GM13976 (cell line): ENCODE measurements around the gene RASEF.

ENCODE experiments used
- DNase-seq: peaks from one replicate; pipeline ENCODE4 v3.0.0; 2012; ENCODE audit warnings: low spot score
- CTCF ChIP-seq: IDR thresholded peaks from 2 replicates; pipeline ENCODE4 v1.5.1; 2012; ENCODE audit warnings: borderline replicate concordance, mild to moderate bottlenecking; ENCODE audit not compliant: insufficient read depth; ENCODE audit errors: extremely low read depth, missing control alignments, control extremely low read depth
- in situ Hi-C: fragments of 300-500 bp; cut with MboI; formaldehyde crosslinking; loops from one replicate; pipeline ENCODE4 v1.12.0; 2022; ENCODE audit warnings: low sequenced_read_pairs, mixed read lengths, inconsistent platforms; ENCODE audit not compliant: unreplicated experiment

The RASEF gene

GRCh38 chr9:83011611-83012010 lies 51.3 kb downstream of the RASEF start:
- in situ Hi-C loops: no loop called here
- no peak for DNase-seq
- TF ChIP-seq CTCF: no peak

- TF ChIP-seq CTCF: no peak
- in situ Hi-C loops: no loop called here
- no peak for DNase-seq
Observed at GRCh38 chr9:83007521-83008300, 55.2 kb downstream of the RASEF start.

GRCh38 chr9:83006378-83006777 lies 56.6 kb downstream of the RASEF start:
- in situ Hi-C loops: no loop called here
- DNase-seq: no peak
- no peak for TF ChIP-seq CTCF

- in situ Hi-C loops: no loop called here
- TF ChIP-seq CTCF: no peak
- DNase-seq: no peak
Observed at GRCh38 chr9:83005963-83006362, 57.0 kb downstream of the RASEF start.

- no peak for TF ChIP-seq CTCF
- in situ Hi-C loops: no loop called here
- DNase-seq: no peak
Observed at GRCh38 chr9:83005361-83005760, 57.6 kb downstream of the RASEF start.

GRCh38 chr9:83002329-83002728 lies 60.6 kb downstream of the RASEF start:
- no peak for DNase-seq
- no peak for TF ChIP-seq CTCF
- in situ Hi-C loops: no loop called here
